Cerebellar cortex (tissue), 1 donor: ENCODE data around the gene MT1A.
"Not testable (repeated sequence)": the region's sequence is repeated elsewhere in the genome, so short reads cannot be mapped to it uniquely, and the experiment has no call there.

Experiments
- DNase-seq: peaks from one replicate; pipeline ENCODE4 v3.0.0-alpha.2; 2015; ENCODE audit warnings: low spot score

The MT1A gene

DNA sequence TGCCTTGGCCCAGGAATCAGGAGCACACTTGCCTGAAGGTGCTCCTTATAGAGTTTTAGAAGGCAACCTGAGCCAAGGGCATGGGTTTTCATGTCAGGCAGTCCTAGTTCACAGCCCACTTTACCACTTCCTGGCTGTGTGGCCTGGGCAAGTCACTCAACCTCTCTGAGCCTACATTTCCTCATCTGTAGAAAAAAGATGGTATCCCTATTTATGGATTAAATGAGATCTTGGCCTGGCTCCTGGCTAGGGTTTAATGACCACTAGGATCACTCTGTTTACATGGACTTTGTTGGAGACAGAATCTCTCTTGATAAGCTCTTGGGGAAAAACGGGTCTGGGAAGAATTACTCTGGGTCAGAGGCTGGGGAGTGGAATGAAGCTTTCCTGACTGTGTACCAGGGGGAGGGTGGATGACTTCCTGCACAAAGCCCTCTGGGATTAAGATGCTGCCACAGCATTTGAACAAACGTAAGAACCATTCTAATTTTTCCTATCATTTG lies 27.8 kb upstream of the MT1A start:
- DNase-seq = no peak

DNA sequence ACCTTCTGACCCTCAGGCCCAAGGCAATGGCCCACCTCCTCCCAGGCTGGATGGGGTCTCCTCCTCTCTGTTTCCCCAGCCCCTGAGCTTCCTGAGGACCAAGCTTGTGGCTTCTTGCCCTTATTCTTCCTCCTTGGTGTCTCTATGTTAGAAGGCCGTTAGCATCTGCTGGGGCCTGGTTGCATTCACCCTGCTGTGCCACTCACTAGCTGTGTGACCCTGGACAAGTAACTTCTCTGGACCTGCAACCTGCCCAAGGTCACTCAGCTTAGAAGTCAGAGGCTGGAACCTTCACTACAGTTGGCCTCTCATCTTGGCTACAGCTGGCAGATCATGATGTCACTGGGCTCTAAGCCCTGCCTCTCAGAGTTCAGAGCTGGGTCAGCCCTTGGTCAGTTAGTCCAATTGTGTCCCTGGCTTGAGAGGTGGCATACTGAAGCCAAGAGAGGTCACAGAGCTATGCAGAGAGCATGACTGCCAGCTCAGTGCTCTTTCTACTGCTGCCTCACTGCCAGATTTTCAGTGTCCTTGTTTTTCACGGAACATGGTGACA lies 27.1 kb upstream of the MT1A start:
- no peak for DNase-seq

DNA sequence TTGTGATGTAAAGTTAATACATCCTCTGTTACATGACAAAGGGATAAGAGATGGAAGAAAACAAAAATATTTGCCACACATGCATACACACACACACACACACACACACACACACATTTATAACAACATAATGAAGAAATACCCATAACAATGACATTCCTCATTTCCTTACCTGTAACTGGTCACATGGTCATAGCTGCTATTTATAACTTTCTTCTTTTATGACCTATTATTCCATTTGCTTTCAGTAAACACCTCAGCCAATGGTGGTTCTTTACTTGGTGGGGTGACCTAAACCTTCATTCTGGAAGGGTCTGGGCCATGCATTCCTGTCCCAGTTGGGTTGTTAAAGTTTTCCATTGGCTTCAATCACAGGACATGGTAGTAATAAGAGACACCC lies 24.8 kb upstream of the MT1A start:
- DNase-seq = no peak

DNA sequence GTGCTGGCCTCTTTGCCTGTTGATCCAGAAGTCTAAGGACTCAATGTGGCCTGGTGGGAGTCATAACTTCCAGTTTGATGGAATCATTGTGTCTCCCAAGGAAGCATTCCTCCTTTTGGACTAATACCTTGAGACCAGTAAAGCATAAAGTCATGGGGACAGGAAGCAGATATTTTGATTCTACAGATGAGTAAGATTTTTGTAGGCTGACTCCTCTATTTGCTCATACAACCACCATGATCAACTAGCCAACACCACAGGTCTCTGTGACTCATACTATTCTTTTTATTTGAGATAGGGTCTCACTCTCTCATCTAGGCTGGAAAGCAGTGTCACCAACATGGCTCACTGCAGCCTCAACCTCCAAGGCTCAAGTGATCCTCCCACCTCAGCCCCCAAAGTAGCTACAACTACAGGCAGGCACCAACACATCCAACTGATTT lies 23.9 kb upstream of the MT1A start:
- DNase-seq = no peak

DNA sequence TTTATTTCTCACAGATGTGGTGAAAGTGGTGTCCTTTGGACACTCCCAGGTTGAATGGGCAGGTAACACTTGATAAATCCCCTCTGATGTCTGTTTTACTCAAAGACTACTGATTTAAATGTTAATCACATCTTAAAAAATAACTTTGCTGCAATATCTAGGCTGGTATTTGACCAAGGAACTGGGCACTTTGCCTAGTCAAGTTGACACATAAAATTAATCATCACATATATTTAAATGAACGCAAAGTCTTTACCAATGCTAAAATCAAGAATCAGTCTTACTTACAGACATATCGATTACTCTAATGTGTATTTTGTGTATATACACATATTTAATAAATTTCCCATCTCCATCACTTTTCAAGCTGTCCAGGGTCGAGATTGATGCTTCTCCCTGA lies 23.1 kb upstream of the MT1A start:
- no peak for DNase-seq

DNA sequence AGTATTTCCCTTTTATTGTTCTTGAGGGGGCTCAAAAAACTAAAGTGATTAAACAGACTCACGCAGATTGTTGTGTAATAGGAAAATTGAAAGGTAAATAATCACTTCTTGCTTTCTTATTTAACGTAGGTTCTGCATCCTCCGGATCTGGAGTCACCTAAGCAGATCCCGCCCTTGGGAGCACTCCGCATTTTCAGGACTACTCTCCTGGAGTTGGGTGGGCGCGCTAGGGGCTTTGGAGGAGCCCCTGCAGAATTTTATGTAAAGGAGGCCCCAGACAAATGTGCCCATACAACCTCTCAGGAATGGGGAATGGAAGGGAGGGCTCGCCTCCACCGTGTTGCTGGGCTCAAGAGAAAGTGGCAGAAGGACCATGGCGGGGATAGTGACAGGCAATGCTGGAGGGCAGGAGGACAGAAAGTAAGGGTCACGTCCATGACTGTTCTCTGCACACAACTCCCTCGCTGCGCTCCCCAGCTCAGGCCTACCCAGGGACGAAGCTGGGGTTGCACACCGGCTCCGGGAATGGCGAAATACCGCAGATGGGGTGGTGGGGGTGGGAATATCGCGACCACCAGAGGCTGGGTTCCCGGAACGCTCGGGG lies 21.8 kb upstream of the MT1A start:
- no peak for DNase-seq

DNA sequence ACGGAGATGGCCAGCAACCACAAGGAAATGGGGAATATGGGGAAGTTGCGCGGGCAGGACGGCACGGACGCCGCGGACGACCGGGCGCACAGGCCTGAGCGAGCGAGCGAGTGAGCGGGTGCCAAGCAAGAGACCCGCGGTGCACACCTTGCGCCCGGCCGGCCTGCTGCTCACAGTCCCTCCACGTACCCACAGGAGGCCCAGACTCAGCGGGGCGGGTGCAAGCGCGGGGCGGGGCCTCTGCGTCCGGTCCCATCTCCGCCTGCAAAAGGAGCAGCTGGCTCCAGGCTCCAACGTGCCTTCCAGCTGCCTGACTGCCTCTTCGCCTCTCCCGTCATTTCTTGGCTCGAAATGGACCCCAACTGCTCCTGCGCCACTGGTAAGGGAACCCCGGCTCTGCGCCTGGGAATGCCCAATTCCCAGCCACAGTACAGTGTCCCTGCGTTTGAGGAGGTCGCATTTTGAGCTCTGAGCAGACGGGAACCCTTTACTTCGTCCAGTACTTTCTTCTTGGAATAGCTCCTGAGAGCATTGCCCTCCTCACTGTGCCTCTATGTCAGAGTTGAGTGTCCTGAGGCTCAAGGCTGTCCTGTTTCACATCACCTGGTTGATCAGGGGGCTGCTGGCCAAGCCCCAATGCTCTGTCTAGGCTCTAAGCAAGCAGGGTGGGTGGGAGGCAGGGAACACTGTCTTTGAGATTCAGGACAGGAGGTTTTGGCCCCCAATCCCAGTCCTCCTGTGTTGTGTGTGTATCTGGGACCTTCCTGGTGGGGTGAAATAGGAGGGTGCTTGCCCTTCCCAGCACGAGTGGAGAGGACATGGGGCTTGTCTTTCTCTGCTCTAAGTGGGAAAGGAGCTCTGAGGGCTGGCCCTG lies 21.0 kb upstream of the MT1A start:
- no peak for DNase-seq

DNA sequence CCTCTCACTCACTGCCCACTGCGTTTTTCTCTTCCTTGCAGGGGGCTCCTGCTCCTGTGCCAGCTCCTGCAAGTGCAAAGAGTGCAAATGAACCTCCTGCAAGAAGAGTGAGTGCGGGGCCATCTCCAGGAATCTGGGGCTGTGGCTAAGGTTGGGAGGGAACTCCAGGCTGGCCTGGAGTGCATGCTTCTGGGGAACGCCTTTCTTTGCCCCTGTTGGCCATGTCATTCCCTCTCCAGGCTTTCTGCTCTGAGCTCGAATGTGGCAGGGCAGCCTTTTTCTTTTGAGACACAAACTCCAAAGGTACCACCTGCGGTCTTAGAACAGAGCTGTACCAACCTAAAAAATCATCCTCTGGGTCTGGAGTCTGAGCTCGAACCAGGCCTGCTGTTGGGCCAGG lies 20.3 kb upstream of the MT1A start:
- no peak for DNase-seq

DNA sequence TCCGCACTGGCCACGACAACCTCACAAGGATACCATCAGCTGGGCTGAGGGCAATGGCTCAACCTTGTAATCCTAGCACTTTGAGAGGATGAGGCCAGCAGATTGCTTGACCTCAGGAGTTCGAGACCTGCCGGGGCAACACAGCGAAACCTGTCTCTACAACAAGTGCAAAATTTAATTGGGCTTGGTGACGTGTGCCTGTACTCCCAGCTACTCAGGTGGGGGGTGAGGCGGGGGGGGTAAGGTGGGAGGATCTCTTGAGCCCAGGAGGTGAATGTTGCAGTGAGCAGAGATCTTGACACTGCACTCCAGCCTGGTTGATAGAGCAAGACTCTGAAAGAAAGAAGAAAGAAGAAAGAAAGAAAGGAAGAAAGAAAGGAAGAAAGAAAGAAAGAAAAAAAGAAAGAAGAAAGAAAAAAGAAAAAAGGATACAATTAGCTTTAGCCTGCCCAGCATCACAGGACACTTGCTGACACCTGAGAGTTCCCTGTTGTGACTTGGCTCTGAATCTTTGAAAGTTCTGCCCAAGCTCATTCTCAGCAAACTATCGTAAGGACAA lies 18.0 kb upstream of the MT1A start:
- DNase-seq = no peak

DNA sequence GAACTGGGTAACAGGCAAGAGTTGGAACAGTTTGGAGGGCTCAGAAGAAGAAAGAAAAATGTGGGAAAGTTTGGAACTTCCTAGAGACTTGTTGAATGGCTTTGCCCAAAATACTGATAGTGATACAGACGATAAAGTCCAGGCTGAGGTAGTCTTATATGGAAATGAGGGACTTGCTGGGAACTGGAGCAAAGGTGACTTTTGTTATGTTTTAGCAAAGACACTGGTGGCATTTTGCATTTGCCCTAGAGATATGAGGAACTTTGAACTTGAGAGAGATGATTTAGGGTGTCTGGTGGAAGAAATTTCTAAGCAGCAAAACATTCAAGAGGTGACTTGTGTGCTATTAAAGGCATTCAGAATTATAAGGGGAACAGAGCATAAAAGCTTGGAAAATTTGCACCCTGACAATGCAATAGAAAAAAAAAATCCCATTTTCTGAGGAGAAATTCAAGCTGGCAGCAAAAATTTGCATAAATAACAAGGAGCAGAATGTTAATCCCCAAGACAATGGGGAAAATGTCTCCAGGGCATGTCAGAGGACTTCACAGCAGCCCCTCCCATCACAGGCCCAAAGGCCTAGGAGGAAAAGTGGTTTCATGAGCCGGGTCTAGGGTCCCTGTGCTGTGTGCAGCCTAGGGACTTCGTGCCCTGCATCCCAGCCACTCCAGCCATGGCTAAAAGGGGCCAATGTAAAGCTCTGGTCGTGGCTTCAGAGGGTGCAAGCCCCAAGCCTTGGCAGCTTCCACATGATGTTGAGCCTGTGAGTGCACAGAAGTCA lies 16.6 kb upstream of the MT1A start:
- not testable (repeated sequence) for DNase-seq

DNA sequence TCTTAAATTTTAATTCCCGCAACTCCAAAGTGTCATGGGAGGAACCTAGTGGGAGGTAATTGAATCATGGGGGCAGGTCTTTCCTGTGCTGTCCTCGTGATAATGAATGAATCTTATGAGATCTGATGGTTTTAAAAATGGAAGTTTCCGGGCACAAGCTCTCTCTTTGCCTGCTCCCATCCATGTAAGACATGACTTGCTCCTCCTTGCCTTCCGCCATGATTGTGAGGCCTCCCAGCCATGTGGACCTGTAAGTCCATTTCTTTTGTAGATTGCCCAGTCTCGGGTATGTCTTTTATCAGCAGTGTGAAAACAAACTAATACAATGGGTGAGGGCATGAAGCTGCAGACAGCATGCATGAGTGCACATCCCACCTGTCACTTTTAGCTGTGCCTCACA lies 15.3 kb upstream of the MT1A start:
- not testable (repeated sequence) for DNase-seq

DNA sequence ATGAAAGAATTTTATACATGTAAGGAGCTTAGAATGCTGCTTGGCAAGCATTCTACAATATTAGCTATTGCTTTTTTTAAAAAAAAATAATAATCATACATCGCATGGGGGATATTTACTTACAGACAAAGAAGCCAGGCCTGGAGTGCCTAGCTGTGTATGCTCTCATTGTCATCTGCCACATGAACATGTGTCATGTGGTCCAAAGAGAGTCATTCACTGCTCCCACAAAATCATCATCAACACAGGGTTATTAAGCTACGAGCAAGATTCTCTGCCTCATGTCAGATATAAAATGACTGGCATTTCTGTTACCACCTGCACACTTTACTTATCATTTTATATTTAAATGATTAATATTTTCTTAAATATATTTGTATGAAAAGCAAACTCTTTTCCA lies 14.8 kb upstream of the MT1A start:
- DNase-seq = no peak

DNA sequence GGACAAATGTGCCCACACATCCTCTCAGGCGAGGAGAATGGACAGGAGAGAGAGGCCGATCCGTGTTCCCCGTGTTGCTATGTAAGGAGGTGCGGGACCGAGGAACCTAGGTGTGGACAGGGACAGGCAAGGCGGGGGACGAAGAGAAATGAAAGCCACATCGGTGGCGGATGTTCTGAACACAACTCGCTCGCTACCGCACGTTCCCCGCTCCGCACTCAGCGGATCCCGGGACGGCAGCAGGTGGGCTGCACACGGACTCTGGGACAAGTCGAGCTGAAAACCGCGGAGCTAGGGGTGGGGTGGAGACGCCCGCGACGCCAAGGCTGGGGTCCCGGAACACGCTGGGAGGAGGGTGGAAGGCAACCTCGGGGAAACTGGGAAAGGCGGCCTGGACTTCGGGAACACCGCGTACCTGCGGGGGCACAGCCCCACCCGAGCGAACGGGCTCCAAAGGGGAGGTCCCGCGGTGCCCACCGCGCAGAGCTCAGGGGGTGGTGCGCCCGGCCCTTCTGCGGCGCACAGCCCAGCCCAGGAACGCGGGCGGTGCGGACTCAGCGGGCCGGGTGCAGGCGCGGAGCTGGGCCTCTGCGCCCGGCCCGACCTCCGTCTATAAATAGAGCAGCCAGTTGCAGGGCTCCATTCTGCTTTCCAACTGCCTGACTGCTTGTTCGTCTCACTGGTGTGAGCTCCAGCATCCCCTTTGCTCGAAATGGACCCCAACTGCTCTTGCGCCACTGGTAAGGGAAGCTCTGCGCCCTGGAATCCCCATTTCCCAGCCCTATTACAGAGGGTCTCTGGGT lies 13.1 kb upstream of the MT1A start, which contains the start of gene MT1E:
MT1E (plus strand) TSS at position 642 of the 803 bp plus-strand sequence; CDS start at position 713, 71 bp downstream.
- DNase-seq = peak; percentile 67

DNA sequence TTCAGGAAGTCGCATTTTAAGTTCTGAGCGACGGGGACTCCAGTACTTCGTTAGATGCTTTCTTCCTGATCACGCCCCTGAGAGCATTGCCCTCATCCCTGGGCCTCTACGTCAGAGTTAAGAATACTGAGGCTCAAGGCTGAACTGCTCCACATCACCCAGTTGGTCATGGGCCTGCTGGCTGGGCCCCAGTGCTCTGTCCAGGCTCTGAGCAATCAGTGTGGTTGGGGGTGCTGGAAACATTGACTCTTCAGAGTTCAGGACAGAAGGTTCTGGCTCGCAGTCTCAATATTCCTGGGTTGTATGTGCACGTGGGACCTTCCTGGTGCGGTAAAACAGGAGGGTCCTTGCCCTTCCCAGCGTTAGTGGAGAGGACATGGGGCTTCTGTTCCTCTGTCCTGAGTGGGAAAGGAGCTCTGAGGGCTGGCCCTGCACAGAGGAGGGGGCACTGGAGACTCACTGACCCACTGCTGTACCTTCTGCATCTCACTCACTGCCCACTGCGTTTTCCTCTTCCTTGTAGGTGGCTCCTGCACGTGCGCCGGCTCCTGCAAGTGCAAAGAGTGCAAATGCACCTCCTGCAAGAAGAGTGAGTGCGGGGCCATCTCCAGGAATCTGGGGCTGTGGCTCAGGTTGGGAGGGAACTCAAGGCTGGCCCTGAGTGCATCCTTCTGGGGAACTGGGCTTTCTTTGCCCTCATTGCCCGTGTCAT lies 12.4 kb upstream of the MT1A start:
- DNase-seq = no peak

DNA sequence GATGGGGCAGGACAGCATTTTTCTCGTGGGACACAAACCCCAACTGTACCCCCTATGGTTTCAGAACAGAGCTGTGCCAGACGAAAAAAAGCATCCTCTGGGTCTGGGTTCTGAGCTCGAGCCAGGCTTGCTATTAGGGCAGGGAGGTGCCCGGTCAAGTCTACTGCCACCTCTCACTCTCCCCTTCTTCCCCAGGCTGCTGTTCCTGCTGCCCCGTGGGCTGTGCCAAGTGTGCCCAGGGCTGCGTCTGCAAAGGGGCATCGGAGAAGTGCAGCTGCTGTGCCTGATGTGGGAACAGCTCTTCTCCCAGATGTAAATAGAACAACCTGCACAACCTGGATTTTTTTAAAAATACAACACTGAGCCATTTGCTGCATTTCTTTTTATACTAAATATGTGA lies 11.8 kb upstream of the MT1A start:
- DNase-seq = no peak

DNA sequence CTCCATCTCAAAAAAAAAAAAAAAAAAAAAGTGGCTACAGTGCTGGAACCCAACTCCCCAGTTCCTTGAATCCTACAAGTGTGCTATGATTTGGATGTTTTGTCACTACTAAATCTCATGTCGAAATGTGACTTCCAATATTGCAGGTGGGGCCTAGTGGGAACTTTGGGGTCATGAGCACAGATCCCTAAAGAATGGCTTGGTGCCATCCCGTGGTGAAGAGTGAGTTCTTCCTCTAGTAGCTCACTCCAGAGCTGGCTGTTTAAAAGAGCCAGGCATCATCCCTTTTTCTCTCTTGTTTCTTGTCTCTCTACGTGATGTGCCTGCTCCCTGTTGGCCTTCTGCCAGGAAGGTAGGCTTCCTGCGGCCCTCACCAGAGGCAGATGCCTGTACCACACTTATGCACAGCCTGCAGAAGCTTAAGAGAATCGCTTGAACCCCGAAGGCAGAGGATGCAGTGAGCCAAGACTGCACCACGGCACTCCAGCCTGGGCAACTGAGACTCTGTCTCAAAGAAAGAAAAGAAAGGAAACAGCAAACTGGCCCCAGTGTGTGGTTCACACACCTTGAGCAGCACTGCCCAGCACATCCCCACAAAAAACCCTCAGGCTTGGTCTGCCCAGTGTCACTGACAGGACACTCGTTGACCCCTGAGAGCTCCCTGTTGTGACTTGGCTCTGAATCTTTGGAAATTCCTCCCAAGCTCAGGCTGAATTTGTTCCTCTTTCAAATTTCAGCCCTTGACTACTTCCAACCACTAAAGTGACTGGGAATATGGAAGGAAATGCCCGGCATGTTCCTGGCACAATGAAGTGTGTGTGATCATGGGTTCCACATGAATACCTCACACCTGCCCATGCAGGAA lies 9.7 kb upstream of the MT1A start:
- DNase-seq = no peak

DNA sequence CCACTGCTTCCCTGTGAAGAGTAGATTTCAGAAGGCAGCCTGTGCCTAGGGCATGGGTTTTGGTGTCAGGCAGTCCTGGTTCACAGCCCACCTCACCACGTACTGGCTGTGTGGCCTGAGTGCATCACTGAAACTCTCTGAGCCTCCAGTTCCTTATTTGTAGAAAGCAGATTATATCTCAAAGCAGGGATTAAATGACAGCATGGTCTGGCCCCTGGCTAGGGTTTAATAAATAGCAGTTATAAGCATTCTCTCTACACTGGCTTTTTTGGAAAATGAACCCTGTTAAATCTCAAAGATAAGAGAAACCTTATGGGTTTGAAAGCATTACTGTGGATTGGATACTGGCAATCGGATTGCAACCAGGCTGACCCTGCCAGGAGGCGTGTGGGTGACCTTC lies 8.9 kb upstream of the MT1A start:
- no peak for DNase-seq

DNA sequence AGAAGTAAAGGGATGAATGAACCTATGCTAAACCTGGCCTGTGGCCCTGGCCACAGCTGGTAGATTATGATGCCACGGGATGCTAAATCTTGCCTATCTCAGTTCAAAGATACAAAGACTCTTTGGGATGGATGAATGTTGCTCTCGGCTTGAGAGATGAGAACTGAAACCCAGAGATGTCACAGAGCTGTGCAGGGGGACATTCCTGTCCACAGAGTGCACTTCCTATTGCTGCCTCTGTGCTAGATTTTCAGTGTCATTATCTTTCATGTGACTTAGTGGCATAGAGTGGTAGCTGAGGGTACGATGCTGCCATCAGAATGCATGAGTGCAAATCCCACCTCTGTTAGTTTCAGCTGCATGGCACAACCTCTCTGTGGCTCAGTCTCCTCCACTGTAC lies 8.3 kb upstream of the MT1A start:
- DNase-seq = no peak

DNA sequence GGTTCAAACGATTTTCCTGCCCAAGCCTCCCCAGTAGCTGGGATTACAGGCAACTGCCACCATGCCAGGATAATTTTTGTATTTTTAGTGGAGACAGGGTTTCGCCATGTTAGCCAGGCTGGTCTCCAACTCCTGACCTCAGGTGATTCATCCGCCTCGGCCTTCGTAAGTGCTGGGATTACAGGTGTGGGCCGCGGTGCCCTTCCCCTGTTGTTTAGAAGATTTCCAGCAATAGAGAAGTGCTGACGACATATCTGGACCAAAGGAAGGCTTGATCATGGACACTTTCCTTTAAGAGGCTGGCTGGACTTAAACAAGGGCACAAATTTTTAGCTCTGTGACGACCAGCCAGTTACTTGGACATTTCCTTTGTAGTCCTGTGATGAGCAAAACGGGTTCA lies 7.3 kb upstream of the MT1A start:
- DNase-seq = no peak

DNA sequence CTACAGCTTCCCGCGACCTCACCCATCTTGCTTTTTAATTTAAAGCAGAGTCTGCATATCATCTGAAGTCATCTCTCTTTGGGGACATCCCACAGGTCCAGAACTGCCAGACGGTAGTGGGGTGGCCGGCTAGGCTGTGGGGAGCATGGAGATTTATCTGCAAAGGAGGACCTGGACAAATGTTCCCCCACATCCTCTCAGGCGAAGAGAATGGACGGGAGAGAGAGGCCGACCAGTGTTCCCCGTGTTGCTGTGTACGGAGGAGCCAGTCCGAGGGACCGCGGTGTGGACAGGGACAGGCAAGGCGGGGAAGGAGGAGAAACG lies 6.7 kb upstream of the MT1A start:
- no peak for DNase-seq
